HEK293T (cell line): ENCODE measurements around the gene CASS4.

Source experiments
- BHLHE40 ChIP-seq: fragments of 450-650 bp; IDR thresholded peaks from 2 replicates; pipeline ENCODE4 v1.6.1; 2016; ENCODE audit warnings: mild to moderate bottlenecking, moderate library complexity, borderline replicate concordance
- ELF4 ChIP-seq: fragments of 450-650 bp; IDR thresholded peaks from 2 replicates; pipeline ENCODE4 v1.6.1; 2017; ENCODE audit warnings: antibody characterized with exemption
- FOXA1 ChIP-seq: fragments of 450-650 bp; IDR thresholded peaks from 2 replicates; pipeline ENCODE4 v1.6.1; 2016; ENCODE audit warnings: mild to moderate bottlenecking
- FOXM1 ChIP-seq: fragments of 450-650 bp; IDR thresholded peaks from 2 replicates; pipeline ENCODE4 v1.6.1; 2017; ENCODE audit warnings: mild to moderate bottlenecking, borderline replicate concordance
- SP1 ChIP-seq: fragments of 450-650 bp; IDR thresholded peaks from 2 replicates; pipeline ENCODE4 v1.6.1; 2017
- ZNF384 ChIP-seq: fragments of 450-650 bp; IDR thresholded peaks from 2 replicates; pipeline ENCODE4 v1.6.1; 2016
- TF ChIP-seq, protein P1 (sequence below): fragments of 450-650 bp; IDR thresholded peaks from 2 replicates; pipeline ENCODE4 v1.6.1; 2016

DNA sequence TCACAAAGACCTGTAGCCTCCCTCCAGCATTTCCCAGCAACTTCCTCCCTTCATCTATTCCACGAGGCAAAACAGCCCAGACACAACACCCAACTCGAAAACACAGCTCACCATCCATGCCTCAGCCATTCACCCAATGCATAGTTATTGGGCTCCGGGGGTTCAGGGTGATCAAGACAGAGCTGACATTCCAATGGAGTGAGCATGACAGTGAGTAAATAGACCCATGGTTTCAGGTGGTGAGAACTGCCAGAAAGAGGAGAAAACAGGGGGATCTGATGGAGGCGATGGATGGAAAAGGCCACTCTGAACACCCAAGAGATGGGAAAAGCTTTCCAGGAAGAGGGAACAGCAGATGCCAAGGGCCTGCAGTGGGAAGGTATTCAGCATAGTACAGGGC is 5.9 kb downstream of the CASS4 start:
- TF ChIP-seq SP1 (no peak), FOXA1 (no peak), FOXM1 (no peak), ZNF384 (no peak), ELF4 (no peak), BHLHE40 (no peak)
- TF ChIP-seq, protein P1, sequence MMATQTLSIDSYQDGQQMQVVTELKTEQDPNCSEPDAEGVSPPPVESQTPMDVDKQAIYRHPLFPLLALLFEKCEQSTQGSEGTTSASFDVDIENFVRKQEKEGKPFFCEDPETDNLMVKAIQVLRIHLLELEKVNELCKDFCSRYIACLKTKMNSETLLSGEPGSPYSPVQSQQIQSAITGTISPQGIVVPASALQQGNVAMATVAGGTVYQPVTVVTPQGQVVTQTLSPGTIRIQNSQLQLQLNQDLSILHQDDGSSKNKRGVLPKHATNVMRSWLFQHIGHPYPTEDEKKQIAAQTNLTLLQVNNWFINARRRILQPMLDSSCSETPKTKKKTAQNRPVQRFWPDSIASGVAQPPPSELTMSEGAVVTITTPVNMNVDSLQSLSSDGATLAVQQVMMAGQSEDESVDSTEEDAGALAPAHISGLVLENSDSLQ, result no peak
